Measurements from ENCODE around the gene PMEPA1. TPM values are rescaled to one million over a fixed set of nuclear protein-coding genes. Genes with fewer than 3 reads are reported as not detected.

PMEPA1 gene
- total and polyA plus RNA-seq, 4 donors = 0.61 to 1.5 (median 1.1) TPM

DNA sequence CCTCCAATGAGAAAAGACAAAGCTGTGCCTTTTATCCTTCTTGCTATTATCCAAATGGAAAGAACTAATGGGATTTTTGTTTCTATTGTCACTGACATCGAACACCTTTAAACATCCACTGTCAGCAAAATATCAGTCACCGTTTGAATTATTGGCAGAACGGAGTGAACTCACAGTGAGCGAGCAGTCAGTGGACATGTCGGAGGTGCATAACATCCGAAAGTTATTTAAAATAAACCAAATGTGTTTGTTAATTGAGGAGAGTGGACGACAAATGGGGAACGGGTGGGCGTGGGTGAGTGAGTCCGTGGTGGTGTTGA lies 38.8 kb downstream of the PMEPA1 start:
- Histone ChIP-seq H3K27ac (ENCODE audit: low read depth in 1 of 2, low read length in 2 of 2) (no peak overlapping the region), H3K4me1 (ENCODE audit: control insufficient read depth in 4 of 4, insufficient read depth in 4 of 4, low read length in 3 of 4) (no peaks in the 10 kb centered on the region), H3K36me3 (ENCODE audit: control insufficient read depth in 4 of 4, insufficient read depth in 3 of 4, low read depth in 1 of 4, low read length in 3 of 4) (no peaks in the 10 kb centered on the region), H3K9ac (ENCODE audit: low read depth in 1 of 2, low read length in 2 of 2) (no peak overlapping the region), H3K4me3 (ENCODE audit: low read depth in 1 of 3, low read length in 3 of 3) (no peak overlapping the region), H3K9me3 (ENCODE audit: control insufficient read depth in 4 of 4, low read length in 3 of 4) (no peaks in the 10 kb centered on the region), H3K27me3 (ENCODE audit: control insufficient read depth in 4 of 4, insufficient read depth in 4 of 4, low read length in 3 of 4) (peaks cover 0 to 3% (median 0%) of the 10 kb centered on the region in 4 donors)
- DNase-seq (ENCODE audit: low spot score) = no peak
- TF ChIP-seq SP1 (IDR thresholded peaks at IDR 0.05) (no peak), NR2F2 (IDR thresholded peaks at IDR 0.05) (no peak), JUND (IDR thresholded peaks at IDR 0.05) (no peak), RAD21 (IDR thresholded peaks at IDR 0.05) (no peak), HNF4A (conservative IDR thresholded peaks at IDR 0.05) (no peak), EGR1 (IDR thresholded peaks at IDR 0.05; ENCODE audit: low read depth in 2 of 2) (no peak), GABPA (IDR thresholded peaks at IDR 0.05 in 1 of 2, conservative IDR thresholded peaks at IDR 0.05 in 1 of 2) (no peak), HNF4G (IDR thresholded peaks at IDR 0.05) (no peak), FOXA1 (IDR thresholded peaks at IDR 0.05) (no peak), FOXA2 (IDR thresholded peaks at IDR 0.05) (no peak), RXRA (IDR thresholded peaks at IDR 0.05) (no peak), YY1 (IDR thresholded peaks at IDR 0.05) (no peak), TAF1 (conservative IDR thresholded peaks at IDR 0.05) (no peak)
- TF ChIP-seq, protein P1, sequence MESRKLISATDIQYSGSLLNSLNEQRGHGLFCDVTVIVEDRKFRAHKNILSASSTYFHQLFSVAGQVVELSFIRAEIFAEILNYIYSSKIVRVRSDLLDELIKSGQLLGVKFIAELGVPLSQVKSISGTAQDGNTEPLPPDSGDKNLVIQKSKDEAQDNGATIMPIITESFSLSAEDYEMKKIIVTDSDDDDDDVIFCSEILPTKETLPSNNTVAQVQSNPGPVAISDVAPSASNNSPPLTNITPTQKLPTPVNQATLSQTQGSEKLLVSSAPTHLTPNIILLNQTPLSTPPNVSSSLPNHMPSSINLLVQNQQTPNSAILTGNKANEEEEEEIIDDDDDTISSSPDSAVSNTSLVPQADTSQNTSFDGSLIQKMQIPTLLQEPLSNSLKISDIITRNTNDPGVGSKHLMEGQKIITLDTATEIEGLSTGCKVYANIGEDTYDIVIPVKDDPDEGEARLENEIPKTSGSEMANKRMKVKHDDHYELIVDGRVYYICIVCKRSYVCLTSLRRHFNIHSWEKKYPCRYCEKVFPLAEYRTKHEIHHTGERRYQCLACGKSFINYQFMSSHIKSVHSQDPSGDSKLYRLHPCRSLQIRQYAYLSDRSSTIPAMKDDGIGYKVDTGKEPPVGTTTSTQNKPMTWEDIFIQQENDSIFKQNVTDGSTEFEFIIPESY (IDR thresholded peaks at IDR 0.05) = no peak
- TF ChIP-seq, protein P2, sequence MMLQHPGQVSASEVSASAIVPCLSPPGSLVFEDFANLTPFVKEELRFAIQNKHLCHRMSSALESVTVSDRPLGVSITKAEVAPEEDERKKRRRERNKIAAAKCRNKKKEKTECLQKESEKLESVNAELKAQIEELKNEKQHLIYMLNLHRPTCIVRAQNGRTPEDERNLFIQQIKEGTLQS (IDR thresholded peaks at IDR 0.05) = no peak
- TF ChIP-seq, protein P3, sequence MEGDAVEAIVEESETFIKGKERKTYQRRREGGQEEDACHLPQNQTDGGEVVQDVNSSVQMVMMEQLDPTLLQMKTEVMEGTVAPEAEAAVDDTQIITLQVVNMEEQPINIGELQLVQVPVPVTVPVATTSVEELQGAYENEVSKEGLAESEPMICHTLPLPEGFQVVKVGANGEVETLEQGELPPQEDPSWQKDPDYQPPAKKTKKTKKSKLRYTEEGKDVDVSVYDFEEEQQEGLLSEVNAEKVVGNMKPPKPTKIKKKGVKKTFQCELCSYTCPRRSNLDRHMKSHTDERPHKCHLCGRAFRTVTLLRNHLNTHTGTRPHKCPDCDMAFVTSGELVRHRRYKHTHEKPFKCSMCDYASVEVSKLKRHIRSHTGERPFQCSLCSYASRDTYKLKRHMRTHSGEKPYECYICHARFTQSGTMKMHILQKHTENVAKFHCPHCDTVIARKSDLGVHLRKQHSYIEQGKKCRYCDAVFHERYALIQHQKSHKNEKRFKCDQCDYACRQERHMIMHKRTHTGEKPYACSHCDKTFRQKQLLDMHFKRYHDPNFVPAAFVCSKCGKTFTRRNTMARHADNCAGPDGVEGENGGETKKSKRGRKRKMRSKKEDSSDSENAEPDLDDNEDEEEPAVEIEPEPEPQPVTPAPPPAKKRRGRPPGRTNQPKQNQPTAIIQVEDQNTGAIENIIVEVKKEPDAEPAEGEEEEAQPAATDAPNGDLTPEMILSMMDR (IDR thresholded peaks at IDR 0.05; ENCODE audit: low read depth, low read length, missing input control) = no peak
- 70% methylated on average over 10 of the region's 10 CpGs for WGBS

DNA sequence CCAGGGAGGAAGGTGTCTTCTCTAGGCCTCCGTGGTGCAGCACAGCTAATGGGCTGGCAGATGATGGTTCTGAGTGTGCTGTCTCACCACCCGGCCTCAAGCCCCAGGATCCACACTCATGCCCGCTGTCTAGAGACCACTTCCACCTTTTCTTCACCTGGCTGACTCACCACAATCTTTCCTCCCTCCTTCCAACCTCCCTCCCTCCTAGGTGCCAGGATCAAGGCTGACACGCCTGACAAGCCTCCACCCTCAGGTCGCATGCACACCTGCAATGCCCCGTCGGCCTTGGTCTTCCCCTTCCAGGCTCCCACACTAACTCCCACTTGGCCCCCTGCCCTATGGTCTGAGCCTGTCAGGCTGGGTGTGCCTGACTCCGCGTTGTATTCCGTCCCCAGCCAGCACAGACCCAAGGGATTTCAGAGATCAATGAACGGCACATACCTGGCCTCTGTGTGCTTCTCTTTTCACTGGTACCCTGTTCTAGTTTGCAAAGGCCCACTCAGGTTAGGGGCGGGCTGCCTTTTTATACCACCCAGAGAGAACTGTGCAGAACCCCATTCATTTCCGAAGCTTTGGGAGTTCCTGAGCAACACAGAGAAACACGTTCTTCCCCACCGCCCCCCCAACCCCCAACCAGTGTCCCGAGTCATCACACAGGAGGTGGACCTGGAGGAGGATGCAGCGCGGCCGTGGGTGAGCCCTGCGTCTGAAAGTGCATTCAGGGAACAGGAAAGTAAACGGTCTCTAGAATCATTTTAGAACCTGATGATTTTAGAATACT lies 39.3 kb downstream of the PMEPA1 start:
- H3K36me3 ChIP-seq (ENCODE audit: control insufficient read depth in 4 of 4, insufficient read depth in 3 of 4, low read depth in 1 of 4, low read length in 3 of 4) = no peaks in the 10 kb centered on the region

More for the DNA sequence above, 39.3 kb downstream of the PMEPA1 start:
- TF ChIP-seq RXRA (IDR thresholded peaks at IDR 0.05) (no peak), EGR1 (IDR thresholded peaks at IDR 0.05; ENCODE audit: low read depth in 2 of 2) (no peak), YY1 (IDR thresholded peaks at IDR 0.05) (no peak), HNF4G (IDR thresholded peaks at IDR 0.05) (no peak)
- no peaks in the 10 kb centered on the region for H3K4me1 ChIP-seq (ENCODE audit: control insufficient read depth in 4 of 4, insufficient read depth in 4 of 4, low read length in 3 of 4)
- H3K27me3 ChIP-seq (ENCODE audit: control insufficient read depth in 4 of 4, insufficient read depth in 4 of 4, low read length in 3 of 4) = peaks cover 0 to 3% (median 0%) of the 10 kb centered on the region in 4 donors
- no peak overlapping the region for H3K9ac ChIP-seq (ENCODE audit: low read depth in 1 of 2, low read length in 2 of 2)
- H3K27ac ChIP-seq (ENCODE audit: low read depth in 1 of 2, low read length in 2 of 2) = no peak overlapping the region
- H3K4me3 ChIP-seq (ENCODE audit: low read depth in 1 of 3, low read length in 3 of 3) = no peak overlapping the region
- H3K9me3 ChIP-seq (ENCODE audit: control insufficient read depth in 4 of 4, low read length in 3 of 4) = no peaks in the 10 kb centered on the region
- no peak for DNase-seq (ENCODE audit: low spot score)
- 77% methylated on average over 21 of the region's 21 CpGs for WGBS
